ENCODE results near the gene FABP3. TPM values are rescaled to one million over a fixed set of nuclear protein-coding genes. Genes with fewer than 3 reads are reported as not detected.

Gene FABP3
- total and polyA plus RNA-seq, 2 of the 4 experiments (the other 2 are of a cell fraction), result 4.8 to 8.6 TPM

GRCh38 chr1:31397360-31398095 is 24.7 kb upstream of the FABP3 start:
- H3K4me3 ChIP-seq (ENCODE audit: insufficient read depth, low read depth, low read length), result no peak overlapping the region
- peak overlapping the region; percentile 57 for H3K56ac ChIP-seq (ENCODE audit: extremely low read depth, insufficient read depth, low read length)
- no peaks in the 10 kb centered on the region for H3K36me3 ChIP-seq (ENCODE audit: control insufficient read depth, insufficient read depth, low read length)
- peaks cover 10% of the 10 kb centered on the region for H3K9me1 ChIP-seq (ENCODE audit: insufficient read depth, low read length)
- H2AFZ ChIP-seq (replicated peaks; ENCODE audit: low read length, poor library complexity), result peak overlapping the region; percentile 64
- H3K4me2 ChIP-seq (ENCODE audit: low read depth, low read length), result peak overlapping the region; percentile 3; the same call in 1 of the 2 replicates
- peaks cover 0 to 2% of the 10 kb centered on the region in 2 experiments; a peak in 1 of 4 replicates for H3K79me1 ChIP-seq (ENCODE audit: low read depth in 1 of 2, low read length in 2 of 2)
- no CpG with 5 or more reads among the region's 4 CpGs for WGBS, 2 experiments (ENCODE audit: extremely low coverage in 2 of 2, insufficient read length in 1 of 2)
- intact Hi-C loops (cut with micrococcal nuclease), result no loop called here
- H4K20me1 ChIP-seq (ENCODE audit: insufficient read depth, low read length), result no peaks in the 10 kb centered on the region
- peak; percentile 38 for DNase-seq
- BruUV-seq (replicated peaks), result no TSS peak
- H2BK120ac ChIP-seq (ENCODE audit: low read depth, low read length), result peak overlapping the region; percentile 93
- no peaks in the 10 kb centered on the region for H3K27me3 ChIP-seq (ENCODE audit: control insufficient read depth, insufficient read depth, low read length)
- H4K91ac ChIP-seq (ENCODE audit: insufficient read depth, low read depth, low read length), result peak overlapping the region; percentile 84
- dilution Hi-C loops (cut with HindIII; ENCODE audit: low sequenced_read_pairs, unreplicated experiment), result no loop called here
- ATAC-seq (ENCODE audit: low read depth), result peak; percentile 48
- no peak for TF ChIP-seq MXI1 (IDR thresholded peaks at IDR 0.05; ENCODE audit: borderline replicate concordance, low read depth, low read length)
- no peak for TF ChIP-seq MAFK (IDR thresholded peaks at IDR 0.05; ENCODE audit: low read depth, low read length)
- no peak for TF ChIP-seq CTCF (conservative IDR thresholded peaks at IDR 0.05; ENCODE audit: low read depth, low read length)
- no peak for TF ChIP-seq SMC3 (IDR thresholded peaks at IDR 0.05; ENCODE audit: low read depth, low read length)
- TF ChIP-seq POLR2A (IDR thresholded peaks at IDR 0.05; ENCODE audit: low read depth, low read length), result no peak
- TF ChIP-seq NFE2L2 (IDR thresholded peaks at IDR 0.05; ENCODE audit: low read depth, low read length), result no peak
- no peak for TF ChIP-seq USF2 (IDR thresholded peaks at IDR 0.05; ENCODE audit: low read depth, low read length)
- TF ChIP-seq FOS (IDR thresholded peaks at IDR 0.05; ENCODE audit: low read depth, low read length), result no peak
- no peak for TF ChIP-seq RAD21 (IDR thresholded peaks at IDR 0.05; ENCODE audit: low read length)
- TF ChIP-seq CEBPB (IDR thresholded peaks at IDR 0.05; ENCODE audit: low read depth, low read length), result no peak
- no peak for TF ChIP-seq ELK1 (IDR thresholded peaks at IDR 0.05; ENCODE audit: borderline replicate concordance, low read depth, low read length)
- ChIA-PET CTCF (interaction anchor here (0.8 to 5.5 kb wide), 6 partner anchors 14 to 152 kb away, joined by 3 to 61 read pairs (median 6); no protein-coding TSS in a partner anchor), POLR2A (ENCODE audit: unreplicated experiment) (no interaction called here)
- peak overlapping the region; percentile 93 for H3K4ac ChIP-seq (ENCODE audit: low read depth, low read length)
- H3K27ac ChIP-seq (ENCODE audit: insufficient read depth, low read length), result peak overlapping the region; percentile 58
- peak overlapping the region; percentile 75; the same call in 1 of the 2 replicates for H3K14ac ChIP-seq (replicated peaks; ENCODE audit: low read depth, low read length)
- peak overlapping the region; percentile 66 for H3K18ac ChIP-seq (ENCODE audit: low read depth, low read length)
- no peak overlapping the region for H3K9ac ChIP-seq (ENCODE audit: low read depth, low read length)
- peaks cover 14% of the 10 kb centered on the region for H3K4me1 ChIP-seq (ENCODE audit: control insufficient read depth, insufficient read depth, low read length)
- peak overlapping the region; percentile 85 for H3K23ac ChIP-seq (ENCODE audit: low read depth, low read length)
- peak overlapping the region; percentile 87 for H2AK5ac ChIP-seq (ENCODE audit: low read depth, low read length)
- H3K9me3 ChIP-seq (ENCODE audit: control insufficient read depth, insufficient read depth, low read length), result no peaks in the 10 kb centered on the region
- H2BK5ac ChIP-seq (ENCODE audit: low read depth, low read length, poor library complexity, severe bottlenecking), result peak overlapping the region; percentile 93
- peak overlapping the region; percentile 82; the same call in 1 of the 3 replicates for H2BK15ac ChIP-seq (ENCODE audit: low read depth, low read length)
- H4K5ac ChIP-seq (ENCODE audit: low read depth, low read length), result peak overlapping the region; percentile 65
- H4K8ac ChIP-seq (ENCODE audit: low read depth in 2 of 2, low read length in 2 of 2), result peak overlapping the region in 1 of 2 experiments; percentile 88; a peak in 3 of 4 replicates
- in situ Hi-C loops (cut with MboI; ENCODE audit: low sequenced_read_pairs), result no loop called here
- peak overlapping the region; percentile 91 for H2AK9ac ChIP-seq (replicated peaks; ENCODE audit: low read depth, low read length, poor library complexity)
- H2BK20ac ChIP-seq (ENCODE audit: low read depth, low read length), result peak overlapping the region; percentile 70

Measured in IMR-90 (cell line).